GM18505 (cell line): ENCODE measurements around the gene ERMAP.
"Not testable (repeated sequence)": the region's sequence is repeated elsewhere in the genome, so short reads cannot be mapped to it uniquely, and the experiment has no call there.

Source experiments
- ATAC-seq: cut with Tn5 transposase; IDR thresholded peaks from one replicate; pipeline ENCODE4 v1.9.1; 2021; ENCODE audit not compliant: unreplicated experiment
- POLR2A ChIP-seq: IDR thresholded peaks from 4 replicates; pipeline ENCODE4 v1.6.1; 2011; ENCODE audit warnings: borderline replicate concordance; ENCODE audit not compliant: insufficient read depth, insufficient read length; ENCODE audit errors: extremely low read depth

ERMAP gene

GRCh38 chr1:42860339-42861013 lies 43.6 kb downstream of the ERMAP start:
- ATAC-seq, result no peak
- no peak for TF ChIP-seq POLR2A

GRCh38 chr1:42861014-42861399 lies 44.1 kb downstream of the ERMAP start:
- no peak for TF ChIP-seq POLR2A
- no peak for ATAC-seq

GRCh38 chr1:42866549-42866948 lies 49.6 kb downstream of the ERMAP start:
- no peak for ATAC-seq
- no peak for TF ChIP-seq POLR2A

GRCh38 chr1:42868466-42868865 lies 51.5 kb downstream of the ERMAP start:
- not testable (repeated sequence) for ATAC-seq

- not testable (repeated sequence) for ATAC-seq
Observed at GRCh38 chr1:42869254-42869653, 52.3 kb downstream of the ERMAP start.

- ATAC-seq, result not testable (repeated sequence)
Observed at GRCh38 chr1:42869751-42870150, 52.8 kb downstream of the ERMAP start.

- not testable (repeated sequence) for ATAC-seq
Observed at GRCh38 chr1:42873108-42873507, 56.2 kb downstream of the ERMAP start.

GRCh38 chr1:42873670-42874069 lies 56.7 kb downstream of the ERMAP start:
- TF ChIP-seq POLR2A, result no peak
- ATAC-seq, result no peak

- no peak for ATAC-seq
- no peak for TF ChIP-seq POLR2A
Observed at GRCh38 chr1:42876009-42876408, 59.1 kb downstream of the ERMAP start.

- no peak for TF ChIP-seq POLR2A
- no peak for ATAC-seq
Observed at GRCh38 chr1:42877380-42877779, 60.5 kb downstream of the ERMAP start.

GRCh38 chr1:42880384-42880783 lies 63.5 kb downstream of the ERMAP start:
- TF ChIP-seq POLR2A, result no peak
- ATAC-seq, result no peak

GRCh38 chr1:42886046-42886739 lies 69.3 kb downstream of the ERMAP start:
- TF ChIP-seq POLR2A, result no peak
- ATAC-seq, result no peak

- TF ChIP-seq POLR2A, result no peak
Observed at GRCh38 chr1:42886800-42887199, 69.9 kb downstream of the ERMAP start.

GRCh38 chr1:42887366-42887765 lies 70.4 kb downstream of the ERMAP start:
- ATAC-seq, result no peak

More at GRCh38 chr1:42886800-42887199, 69.9 kb downstream of the ERMAP start:
- no peak for ATAC-seq

More at GRCh38 chr1:42887366-42887765, 70.4 kb downstream of the ERMAP start:
- TF ChIP-seq POLR2A, result no peak
